Uterus (tissue), 4 donors: ENCODE data around the gene DPF3. TPM values are rescaled to one million over a fixed set of nuclear protein-coding genes. Genes with fewer than 3 reads are reported as not detected.

Source experiments
- DNase-seq, 2 donors: peaks; one replicate each; pipeline ENCODE4 v3.0.0-alpha.2; 2019 to 2020
- H3K27ac ChIP-seq, 2 donors: fragments of 200-600 bp; sonication (generic); 1 replicate in 1 of 2; 2 replicates in 1 of 2; pipeline ENCODE4 v1.5.1; 2016 to 2018
- H3K27me3 ChIP-seq, 2 donors: fragments of 200-600 bp; sonication (generic); one replicate each; pipeline ENCODE4 v1.5.1; 2018 to 2019; ENCODE audit warnings: control low read depth in 1 of 2
- H3K36me3 ChIP-seq, 2 donors: fragments of 200-600 bp; sonication (generic); one replicate each; pipeline ENCODE4 v1.5.1; 2019; ENCODE audit warnings: control low read depth in 1 of 2
- H3K4me1 ChIP-seq, 2 donors: fragments of 200-600 bp; sonication (generic); one replicate each; pipeline ENCODE4 v1.5.1; 2018 to 2019; ENCODE audit warnings: control low read depth in 1 of 2
- H3K4me3 ChIP-seq, 2 donors: fragments of 200-600 bp; sonication (generic); 1 replicate in 1 of 2; 2 replicates in 1 of 2; pipeline ENCODE4 v1.5.1; 2018 to 2019; ENCODE audit warnings: mild to moderate bottlenecking in 1 of 2
- H3K9me3 ChIP-seq, 2 donors: fragments of 200-600 bp; sonication (generic); one replicate each; pipeline ENCODE4 v1.5.1; 2019; ENCODE audit warnings: control low read depth in 1 of 2
- POLR2A ChIP-seq, 2 donors: fragments of 450-650 bp; IDR thresholded peaks; one replicate each; pipeline ENCODE4 v1.6.1; 2016; ENCODE audit warnings: antibody characterized with exemption in 2 of 2, mild to moderate bottlenecking in 1 of 2, moderate library complexity in 1 of 2
- intact Hi-C: fragments of 100-400 bp; cut with DNase I; formaldehyde crosslinking; loops from one replicate; pipeline ENCODE4 v1.15.1; 2023; ENCODE audit warnings: low total_unique reads
- total RNA-seq, 4 donors: library from RNA; depleted of rRNA in 3 of 4; stranded (reverse); fragments of >200 nt in 3 of 4; gene quantifications; one replicate each; pipeline versions ENCODE4 v1.1.0 to v1.2.4, GENCODE V29; 2014 to 2023
- TF ChIP-seq, protein P1 (sequence below), 4 experiments: fragments of 200-600 bp in 2 of 4; fragments of 450-650 bp in 2 of 4; sonication (generic) in 2 of 4; IDR thresholded peaks; one replicate each; pipeline ENCODE4 v1.5.1; 2016 to 2019; ENCODE audit warnings: antibody characterized with exemption in 4 of 4, mild to moderate bottlenecking in 2 of 4, moderate library complexity in 1 of 4
- donor health status: DM: yes; HTN: yes; CAD: no.

The DPF3 gene
- total RNA-seq, 4 donors from 2014 or later: 1.6 to 2.8 TPM; not detected in 2

DNA sequence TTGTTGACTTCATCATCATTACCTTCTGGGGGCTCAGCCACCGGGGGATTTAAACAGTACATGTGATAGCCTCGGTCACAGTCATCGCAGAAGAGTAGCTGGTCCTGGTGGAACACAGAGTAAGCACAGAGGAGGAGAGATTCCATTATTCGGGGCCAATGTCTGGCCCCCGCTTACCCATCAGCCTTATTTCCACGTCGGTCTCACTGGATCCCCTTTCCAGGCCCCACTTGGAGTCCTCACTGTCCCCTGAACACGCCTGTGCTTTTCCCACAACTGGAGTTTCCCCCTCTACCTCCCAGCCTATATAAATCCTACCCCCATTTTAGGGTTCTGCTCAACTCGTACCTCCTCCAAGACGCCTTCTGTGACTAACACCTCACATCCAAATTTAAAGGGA lies 274.0 kb downstream of the DPF3 start:
- H3K36me3 ChIP-seq: no peaks in the 10 kb centered on the region
- TF ChIP-seq POLR2A (IDR thresholded peaks at IDR 0.05): no peak
- TF ChIP-seq, protein P1, sequence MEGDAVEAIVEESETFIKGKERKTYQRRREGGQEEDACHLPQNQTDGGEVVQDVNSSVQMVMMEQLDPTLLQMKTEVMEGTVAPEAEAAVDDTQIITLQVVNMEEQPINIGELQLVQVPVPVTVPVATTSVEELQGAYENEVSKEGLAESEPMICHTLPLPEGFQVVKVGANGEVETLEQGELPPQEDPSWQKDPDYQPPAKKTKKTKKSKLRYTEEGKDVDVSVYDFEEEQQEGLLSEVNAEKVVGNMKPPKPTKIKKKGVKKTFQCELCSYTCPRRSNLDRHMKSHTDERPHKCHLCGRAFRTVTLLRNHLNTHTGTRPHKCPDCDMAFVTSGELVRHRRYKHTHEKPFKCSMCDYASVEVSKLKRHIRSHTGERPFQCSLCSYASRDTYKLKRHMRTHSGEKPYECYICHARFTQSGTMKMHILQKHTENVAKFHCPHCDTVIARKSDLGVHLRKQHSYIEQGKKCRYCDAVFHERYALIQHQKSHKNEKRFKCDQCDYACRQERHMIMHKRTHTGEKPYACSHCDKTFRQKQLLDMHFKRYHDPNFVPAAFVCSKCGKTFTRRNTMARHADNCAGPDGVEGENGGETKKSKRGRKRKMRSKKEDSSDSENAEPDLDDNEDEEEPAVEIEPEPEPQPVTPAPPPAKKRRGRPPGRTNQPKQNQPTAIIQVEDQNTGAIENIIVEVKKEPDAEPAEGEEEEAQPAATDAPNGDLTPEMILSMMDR (IDR thresholded peaks at IDR 0.05): no peak
- DNase-seq: no peak
- intact Hi-C loops: no loop called here
- no peak overlapping the region for H3K27ac ChIP-seq
- H3K4me3 ChIP-seq: no peak overlapping the region
- peaks cover 0 to 8% of the 10 kb centered on the region in 2 donors for H3K4me1 ChIP-seq
- no peaks in the 10 kb centered on the region for H3K27me3 ChIP-seq
- no peaks in the 10 kb centered on the region for H3K9me3 ChIP-seq

DNA sequence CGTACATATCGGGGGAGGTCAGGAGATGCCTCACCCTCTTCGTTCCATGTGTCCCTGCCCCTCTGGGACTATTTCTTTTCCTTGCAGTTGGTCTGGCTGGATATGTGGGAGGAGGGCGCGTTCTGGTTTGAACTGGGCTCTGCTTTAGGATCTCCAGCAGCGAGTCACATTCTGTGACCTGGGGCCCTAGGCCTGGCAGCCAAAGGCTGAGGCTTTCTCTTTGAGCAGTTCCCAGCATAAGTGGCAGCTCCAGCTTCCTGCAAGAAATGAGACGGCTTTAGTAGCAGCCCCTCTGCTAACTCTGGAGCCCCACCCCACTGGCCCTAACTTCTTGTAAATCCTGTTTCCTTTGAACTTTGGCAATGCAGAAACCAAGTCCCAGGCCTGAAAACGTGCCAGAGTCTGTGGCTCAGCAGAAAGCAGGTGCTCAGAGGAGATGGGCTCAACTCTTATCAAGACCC lies 274.8 kb downstream of the DPF3 start:
- Histone ChIP-seq H3K9me3 (no peaks in the 10 kb centered on the region), H3K27me3 (no peaks in the 10 kb centered on the region), H3K36me3 (no peaks in the 10 kb centered on the region), H3K27ac (no peak overlapping the region), H3K4me1 (peaks cover 0 to 10% of the 10 kb centered on the region in 2 donors), H3K4me3 (no peak overlapping the region)
- DNase-seq: no peak
- intact Hi-C loops: no loop called here
- no peak for TF ChIP-seq POLR2A (IDR thresholded peaks at IDR 0.05)
- TF ChIP-seq, protein P1 (IDR thresholded peaks at IDR 0.05): no peak

DNA sequence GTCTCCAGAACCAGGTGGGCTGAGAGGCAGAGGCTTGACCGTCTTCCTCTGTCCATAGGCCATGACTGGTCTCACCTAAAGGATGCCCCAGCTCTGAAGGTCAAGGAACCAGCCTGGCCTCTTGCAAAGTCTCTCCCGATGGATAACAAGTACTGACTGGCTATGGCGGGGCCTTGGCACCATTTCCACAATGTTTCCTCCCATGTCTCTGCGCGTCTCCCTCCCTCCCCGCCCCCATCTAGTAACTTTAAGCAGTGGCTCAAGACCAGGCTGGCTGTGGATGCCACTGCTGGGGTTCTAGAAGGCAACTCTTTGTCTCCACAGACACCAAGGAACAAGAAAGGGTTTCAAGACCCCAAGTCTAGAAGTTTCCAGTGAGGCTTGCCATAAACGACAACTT lies 275.5 kb downstream of the DPF3 start:
- intact Hi-C loops: no loop called here
- H3K9me3 ChIP-seq: no peaks in the 10 kb centered on the region
- no peaks in the 10 kb centered on the region for H3K36me3 ChIP-seq
- H3K27me3 ChIP-seq: no peaks in the 10 kb centered on the region
- no peak for DNase-seq
- no peak overlapping the region for H3K4me3 ChIP-seq
- TF ChIP-seq, protein P1 (IDR thresholded peaks at IDR 0.05): no peak
- H3K27ac ChIP-seq: no peak overlapping the region
- H3K4me1 ChIP-seq: peaks cover 0 to 10% of the 10 kb centered on the region in 2 donors

DNA sequence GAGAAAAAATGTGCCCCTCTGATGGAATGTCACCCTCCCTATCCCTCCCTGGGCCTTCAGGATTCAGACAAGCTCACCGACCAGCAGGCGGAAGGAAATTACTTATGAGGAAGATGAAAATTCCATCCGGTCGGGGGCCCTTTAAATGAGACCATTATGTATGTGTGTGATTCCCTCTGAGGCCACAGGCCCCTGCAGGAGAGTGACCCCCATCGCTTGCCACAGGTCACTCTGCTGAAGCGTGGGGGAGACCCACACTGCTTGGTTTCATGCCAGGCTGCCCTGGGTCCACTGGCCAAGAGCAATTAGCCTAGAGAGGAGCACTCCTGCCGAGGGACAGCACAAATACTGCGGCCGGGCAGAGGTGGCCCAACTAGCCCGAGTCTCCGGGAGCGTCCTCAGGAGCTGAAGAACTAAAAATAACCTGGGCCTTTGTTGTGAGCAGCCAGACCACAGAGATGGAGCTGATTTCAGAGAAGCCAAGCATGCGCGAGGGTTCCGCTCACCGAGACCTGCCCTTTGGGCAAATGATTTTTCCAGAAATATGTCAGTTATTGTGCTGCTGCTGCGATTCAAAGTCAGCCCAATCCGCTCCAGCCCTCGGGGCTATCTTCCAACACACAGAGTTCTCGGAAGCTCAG lies 276.4 kb downstream of the DPF3 start:
- peak overlapping the region in 1 of 2 donors; percentile 56 for H3K27ac ChIP-seq
- no peaks in the 10 kb centered on the region for H3K27me3 ChIP-seq
- H3K9me3 ChIP-seq: no peaks in the 10 kb centered on the region
- intact Hi-C loops: no loop called here
- H3K36me3 ChIP-seq: no peaks in the 10 kb centered on the region
- peaks cover 0 to 10% of the 10 kb centered on the region in 2 donors for H3K4me1 ChIP-seq
- no peak for DNase-seq
- no peak for TF ChIP-seq POLR2A (IDR thresholded peaks at IDR 0.05)
- TF ChIP-seq, protein P1 (IDR thresholded peaks at IDR 0.05): no peak
- H3K4me3 ChIP-seq: no peak overlapping the region

DNA sequence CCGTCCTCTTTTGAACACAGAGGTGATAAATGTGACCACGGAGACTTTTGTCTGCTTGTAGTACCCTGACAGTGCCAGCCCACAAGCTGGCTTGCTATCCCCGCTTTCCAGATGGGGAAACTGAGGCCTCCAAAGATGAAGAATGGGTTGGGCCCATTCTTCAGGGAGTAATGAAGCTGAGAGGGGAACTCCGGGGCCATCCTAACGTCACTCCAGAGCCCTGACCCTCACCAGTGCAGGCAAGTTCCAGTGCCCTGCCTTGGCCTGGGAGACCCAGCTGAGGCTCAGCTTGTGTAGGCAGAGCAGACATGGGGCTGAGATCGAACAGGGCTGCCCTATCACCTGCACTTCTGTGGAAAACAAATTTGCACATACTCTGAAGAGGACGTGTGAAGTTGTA lies 277.1 kb downstream of the DPF3 start:
- Histone ChIP-seq H3K27ac (no peak overlapping the region), H3K27me3 (no peaks in the 10 kb centered on the region), H3K36me3 (no peaks in the 10 kb centered on the region), H3K9me3 (no peaks in the 10 kb centered on the region), H3K4me3 (no peak overlapping the region), H3K4me1 (peaks cover 0 to 10% of the 10 kb centered on the region in 2 donors)
- no peak for DNase-seq
- intact Hi-C loops: no loop called here
- TF ChIP-seq, protein P1 (IDR thresholded peaks at IDR 0.05): no peak
- no peak for TF ChIP-seq POLR2A (IDR thresholded peaks at IDR 0.05)
